Stimulated activated effector memory CD8-positive, alpha-beta T cell treated with anti-CD3 and anti-CD28 coated beads, Interleukin-12 subunit alpha, Interleukin-12 subunit beta, amount 100 ng/mL, for 72 hours (primary cell): ENCODE data around the gene CAB39.
A peak's percentile ranks its signal among the peaks of the same experiment; 100 is the strongest.

Source experiments
- ATAC-seq: fragments of 150-1000 bp; cut with Tn5 transposase; 2 replicates; pipeline ENCODE4 v1.10.0; 2021
- DNase-seq, 2 donors: peaks; one replicate each; pipeline ENCODE4 v3.0.0; 2021 to 2022; ENCODE audit warnings: low spot score in 2 of 2
- H3K27ac Mint-ChIP-seq: one replicate; pipeline ENCODE4 v1.8.0; 2022; ENCODE audit warnings: mild to moderate bottlenecking, mixed read lengths
- H3K36me3 Mint-ChIP-seq: one replicate; pipeline ENCODE4 v1.8.0; 2022; ENCODE audit warnings: mild to moderate bottlenecking, mixed read lengths
- H3K4me1 Mint-ChIP-seq: one replicate; pipeline ENCODE4 v1.8.0; 2022; ENCODE audit warnings: mixed read lengths
- H3K4me3 Mint-ChIP-seq: one replicate; pipeline ENCODE4 v1.8.0; 2022; ENCODE audit warnings: mild to moderate bottlenecking, mixed read lengths
- H3K9me3 Mint-ChIP-seq: one replicate; pipeline ENCODE4 v1.8.0; 2022; ENCODE audit warnings: mixed read lengths

Gene CAB39

GRCh38 chr2:230793572-230794359 is 81.1 kb downstream of the CAB39 start:
- Mint-ChIP-seq H3K4me3 (peak overlapping the region; percentile 62), H3K4me1 (peaks cover 36% of the 10 kb centered on the region), H3K27ac (no peak overlapping the region), H3K9me3 (peaks cover 5% of the 10 kb centered on the region), H3K36me3 (peaks cover 73% of the 10 kb centered on the region)
- ATAC-seq (peak; percentile 98), DNase-seq (peak; percentile 46 to 85)

- H3K4me1 Mint-ChIP-seq, result peaks cover 29% of the 10 kb centered on the region
- peak overlapping the region; percentile 62 for H3K4me3 Mint-ChIP-seq
- H3K27ac Mint-ChIP-seq, result no peak overlapping the region
- no peaks in the 10 kb centered on the region for H3K9me3 Mint-ChIP-seq
- peak in 1 of 2 donors; percentile 68 for DNase-seq
- peaks cover 73% of the 10 kb centered on the region for H3K36me3 Mint-ChIP-seq
- ATAC-seq, result peak; percentile 56
Observed at GRCh38 chr2:230794497-230794896, 81.9 kb downstream of the CAB39 start.

- Mint-ChIP-seq H3K9me3 (no peaks in the 10 kb centered on the region), H3K4me1 (peaks cover 28% of the 10 kb centered on the region), H3K27ac (no peak overlapping the region), H3K4me3 (no peak overlapping the region), H3K36me3 (peaks cover 73% of the 10 kb centered on the region)
- DNase-seq (no peak), ATAC-seq (no peak)
Observed at GRCh38 chr2:230795856-230796255, 83.2 kb downstream of the CAB39 start.

- Mint-ChIP-seq H3K4me1 (peaks cover 30% of the 10 kb centered on the region), H3K36me3 (peaks cover 73% of the 10 kb centered on the region), H3K9me3 (no peaks in the 10 kb centered on the region), H3K27ac (no peak overlapping the region), H3K4me3 (no peak overlapping the region)
- peak; percentile 24 for ATAC-seq
- DNase-seq, result no peak
Observed at GRCh38 chr2:230796280-230796862, 83.7 kb downstream of the CAB39 start.

GRCh38 chr2:230797515-230798495 is 85.2 kb downstream of the CAB39 start:
- H3K36me3 Mint-ChIP-seq, result peaks cover 73% of the 10 kb centered on the region
- H3K27ac Mint-ChIP-seq, result no peak overlapping the region
- no peak overlapping the region for H3K4me3 Mint-ChIP-seq
- peak in 1 of 2 donors; percentile 62 for DNase-seq
- peaks cover 34% of the 10 kb centered on the region for H3K4me1 Mint-ChIP-seq
- H3K9me3 Mint-ChIP-seq, result no peaks in the 10 kb centered on the region
- ATAC-seq, result no peak

GRCh38 chr2:230798769-230799399 is 86.2 kb downstream of the CAB39 start:
- peaks cover 30% of the 10 kb centered on the region for H3K4me1 Mint-ChIP-seq
- H3K9me3 Mint-ChIP-seq, result no peaks in the 10 kb centered on the region
- H3K4me3 Mint-ChIP-seq, result no peak overlapping the region
- no peak overlapping the region for H3K27ac Mint-ChIP-seq
- peaks cover 73% of the 10 kb centered on the region for H3K36me3 Mint-ChIP-seq
- ATAC-seq (no peak), DNase-seq (no peak)

- Mint-ChIP-seq H3K27ac (peak overlapping the region; percentile 89), H3K4me3 (no peak overlapping the region), H3K4me1 (peaks cover 26% of the 10 kb centered on the region), H3K36me3 (peaks cover 86% of the 10 kb centered on the region), H3K9me3 (no peaks in the 10 kb centered on the region)
- no peak for DNase-seq
- ATAC-seq, result peak; percentile 86
Observed at GRCh38 chr2:230805353-230806017, 92.8 kb downstream of the CAB39 start.

GRCh38 chr2:230807729-230808128 is 95.1 kb downstream of the CAB39 start:
- no peak for DNase-seq
- no peaks in the 10 kb centered on the region for H3K9me3 Mint-ChIP-seq
- no peak overlapping the region for H3K4me3 Mint-ChIP-seq
- peaks cover 86% of the 10 kb centered on the region for H3K36me3 Mint-ChIP-seq
- ATAC-seq, result no peak
- peak overlapping the region; percentile 89 for H3K27ac Mint-ChIP-seq
- H3K4me1 Mint-ChIP-seq, result peaks cover 20% of the 10 kb centered on the region

GRCh38 chr2:230809015-230809414 is 96.4 kb downstream of the CAB39 start:
- H3K9me3 Mint-ChIP-seq, result no peaks in the 10 kb centered on the region
- H3K36me3 Mint-ChIP-seq, result peaks cover 86% of the 10 kb centered on the region
- H3K27ac Mint-ChIP-seq, result peak overlapping the region; percentile 60
- DNase-seq (no peak), ATAC-seq (no peak)
- H3K4me1 Mint-ChIP-seq, result peaks cover 20% of the 10 kb centered on the region
- H3K4me3 Mint-ChIP-seq, result no peak overlapping the region

- DNase-seq, result no peak
- Mint-ChIP-seq H3K9me3 (no peaks in the 10 kb centered on the region), H3K36me3 (peaks cover 88% of the 10 kb centered on the region), H3K4me1 (peaks cover 20% of the 10 kb centered on the region), H3K27ac (no peak overlapping the region), H3K4me3 (no peak overlapping the region)
- ATAC-seq, result no peak
Observed at GRCh38 chr2:230809677-230810251, 97.1 kb downstream of the CAB39 start.

- H3K9me3 Mint-ChIP-seq, result no peaks in the 10 kb centered on the region
- H3K4me3 Mint-ChIP-seq, result no peak overlapping the region
- peaks cover 98% of the 10 kb centered on the region for H3K36me3 Mint-ChIP-seq
- DNase-seq (no peak), ATAC-seq (no peak)
- peaks cover 9% of the 10 kb centered on the region for H3K4me1 Mint-ChIP-seq
- H3K27ac Mint-ChIP-seq, result peak overlapping the region; percentile 74
Observed at GRCh38 chr2:230811508-230811907, 98.9 kb downstream of the CAB39 start.

GRCh38 chr2:230812033-230812432 is 99.4 kb downstream of the CAB39 start:
- DNase-seq (no peak), ATAC-seq (no peak)
- peaks cover 99% of the 10 kb centered on the region for H3K36me3 Mint-ChIP-seq
- H3K4me1 Mint-ChIP-seq, result peaks cover 8% of the 10 kb centered on the region
- peak overlapping the region; percentile 74 for H3K27ac Mint-ChIP-seq
- H3K9me3 Mint-ChIP-seq, result no peaks in the 10 kb centered on the region
- no peak overlapping the region for H3K4me3 Mint-ChIP-seq

- Mint-ChIP-seq H3K4me1 (peaks cover 14% of the 10 kb centered on the region), H3K9me3 (no peaks in the 10 kb centered on the region), H3K4me3 (no peak overlapping the region), H3K27ac (peak overlapping the region; percentile 32), H3K36me3 (peaks cover 100% of the 10 kb centered on the region)
- ATAC-seq (peak; percentile 37), DNase-seq (no peak)
Observed at GRCh38 chr2:230814616-230815015, 102.0 kb downstream of the CAB39 start.

GRCh38 chr2:230815088-230815487 is 102.4 kb downstream of the CAB39 start:
- H3K27ac Mint-ChIP-seq, result peak overlapping the region; percentile 32
- peaks cover 100% of the 10 kb centered on the region for H3K36me3 Mint-ChIP-seq
- H3K4me3 Mint-ChIP-seq, result no peak overlapping the region
- DNase-seq (no peak), ATAC-seq (no peak)
- no peaks in the 10 kb centered on the region for H3K9me3 Mint-ChIP-seq
- H3K4me1 Mint-ChIP-seq, result peaks cover 14% of the 10 kb centered on the region
